ENCODE measurements around the gene PAX2.

Gene PAX2

DNA sequence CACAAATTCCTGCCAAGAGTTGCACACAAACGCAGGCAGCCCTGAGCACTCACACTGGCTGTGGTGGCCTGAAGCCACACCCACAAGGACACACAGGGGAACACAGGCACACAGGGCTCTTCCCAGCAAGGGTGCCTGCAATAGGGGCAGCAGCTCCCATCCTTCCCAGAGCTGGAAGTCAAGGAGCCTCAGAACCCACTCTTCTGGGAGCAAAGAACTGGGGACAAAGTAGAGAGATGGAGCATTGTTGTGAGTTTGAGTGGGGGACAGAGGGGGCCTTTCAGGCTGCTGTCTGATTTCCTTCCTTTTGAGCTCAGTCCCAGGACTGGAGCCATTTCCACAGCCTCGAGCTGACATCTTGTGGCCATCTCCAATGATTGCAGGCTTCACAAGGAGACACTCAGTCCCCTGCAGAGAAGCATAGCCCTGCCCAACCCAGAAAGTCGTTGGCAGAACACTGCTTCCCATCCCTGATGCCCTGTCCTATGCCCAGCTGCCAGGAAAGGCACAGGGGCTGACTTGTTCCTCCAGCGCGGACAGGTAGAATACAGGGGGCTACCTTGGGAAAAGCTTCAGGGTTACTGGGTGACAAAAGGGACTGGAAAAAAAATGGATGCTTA is 133.0 kb downstream of the PAX2 start:
- DNase-seq (ENCODE audit: low read depth), result no peak
